IPS-18c (cell line): ENCODE results near the gene P4HA2.
"Not testable (repeated sequence)": the region's sequence is repeated elsewhere in the genome, so short reads cannot be mapped to it uniquely, and the experiment has no call there.

ENCODE experiments used
- H3K4me3 ChIP-seq: 2 replicates; pipeline ENCODE4 v1.7.0; 2013; ENCODE audit warnings: low read depth, mild to moderate bottlenecking, low read length, moderate library complexity; ENCODE audit not compliant: insufficient read depth
- H3K9me3 ChIP-seq: one replicate; pipeline ENCODE4 v1.6.1; 2013; ENCODE audit warnings: mild to moderate bottlenecking, low read length, moderate library complexity; ENCODE audit not compliant: control insufficient read depth, insufficient read depth

The P4HA2 gene

DNA sequence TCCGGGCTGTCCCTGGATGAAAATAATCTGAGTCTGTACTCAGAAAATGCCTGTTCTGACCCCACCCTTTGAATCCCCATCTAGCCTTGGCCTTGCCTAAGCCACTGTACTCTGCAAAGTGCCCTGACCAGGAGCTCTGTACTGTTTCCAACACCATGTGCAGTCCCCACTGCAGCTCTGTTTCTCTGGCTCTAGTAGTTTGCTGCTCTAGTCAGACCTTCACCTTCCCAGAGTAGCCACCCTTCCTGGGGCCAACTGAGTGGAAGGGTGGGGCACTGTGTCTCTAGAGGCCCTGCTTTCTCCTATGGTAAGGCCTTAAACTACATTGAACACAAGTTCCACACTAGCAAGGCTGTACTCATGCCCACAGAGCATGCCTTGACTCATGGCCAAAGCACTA is 31.9 kb downstream of the P4HA2 start:
- Histone ChIP-seq H3K4me3 (no peak overlapping the region), H3K9me3 (no peaks in the 10 kb centered on the region)

- H3K4me3 ChIP-seq = no peak overlapping the region
Observed at GRCh38 chr5:132193165-132193694, 34.4 kb downstream of the P4HA2 start.

GRCh38 chr5:132190161-132190817 is 37.4 kb downstream of the P4HA2 start:
- H3K9me3 ChIP-seq = no peaks in the 10 kb centered on the region
- H3K4me3 ChIP-seq = no peak overlapping the region

More at GRCh38 chr5:132193165-132193694, 34.4 kb downstream of the P4HA2 start:
- H3K9me3 ChIP-seq = no peaks in the 10 kb centered on the region

DNA sequence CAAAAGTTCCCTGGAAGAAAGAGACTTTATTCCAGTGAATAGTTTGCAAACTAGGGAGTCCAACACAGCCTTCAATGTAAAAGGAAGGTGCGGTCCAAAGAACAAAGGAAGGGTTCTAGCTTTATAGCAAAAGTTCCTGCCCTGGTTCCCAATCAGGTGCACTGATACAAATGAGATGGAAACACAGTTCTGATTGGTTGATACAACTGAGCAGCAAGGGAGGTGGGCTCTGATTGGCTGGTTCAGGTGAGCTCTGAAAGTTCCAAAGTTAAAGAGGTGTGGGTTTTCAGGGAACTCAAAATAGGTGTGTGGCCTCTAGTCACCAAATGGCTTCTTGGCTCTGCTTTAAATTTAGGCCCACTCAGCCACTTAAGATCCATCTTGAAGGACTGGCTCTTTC is 43.1 kb downstream of the P4HA2 start:
- H3K9me3 ChIP-seq = no peaks in the 10 kb centered on the region
- no peak overlapping the region for H3K4me3 ChIP-seq

DNA sequence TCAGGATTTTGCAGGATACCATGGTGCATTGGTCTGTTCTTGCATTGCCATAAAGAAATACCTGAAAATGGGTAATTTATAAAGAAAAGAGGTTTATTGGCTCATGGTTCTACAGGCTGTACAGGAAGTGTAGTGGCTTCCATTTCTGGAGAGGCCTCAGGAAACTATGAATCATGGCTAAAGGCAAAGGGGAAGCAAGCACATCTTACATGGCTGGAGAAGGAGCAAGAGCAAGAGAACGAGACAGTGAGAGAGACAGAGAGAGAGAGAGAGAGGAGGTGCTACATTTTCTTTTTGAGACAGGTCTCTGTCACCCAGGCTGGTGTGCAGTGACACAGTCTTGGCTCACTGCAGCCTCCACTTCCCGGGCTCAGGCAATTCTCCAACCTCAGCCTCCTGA is 43.9 kb downstream of the P4HA2 start:
- no peak overlapping the region for H3K4me3 ChIP-seq
- H3K9me3 ChIP-seq = no peaks in the 10 kb centered on the region

GRCh38 chr5:132182359-132183040 is 45.2 kb downstream of the P4HA2 start:
- no peak overlapping the region for H3K4me3 ChIP-seq
- no peaks in the 10 kb centered on the region for H3K9me3 ChIP-seq

DNA sequence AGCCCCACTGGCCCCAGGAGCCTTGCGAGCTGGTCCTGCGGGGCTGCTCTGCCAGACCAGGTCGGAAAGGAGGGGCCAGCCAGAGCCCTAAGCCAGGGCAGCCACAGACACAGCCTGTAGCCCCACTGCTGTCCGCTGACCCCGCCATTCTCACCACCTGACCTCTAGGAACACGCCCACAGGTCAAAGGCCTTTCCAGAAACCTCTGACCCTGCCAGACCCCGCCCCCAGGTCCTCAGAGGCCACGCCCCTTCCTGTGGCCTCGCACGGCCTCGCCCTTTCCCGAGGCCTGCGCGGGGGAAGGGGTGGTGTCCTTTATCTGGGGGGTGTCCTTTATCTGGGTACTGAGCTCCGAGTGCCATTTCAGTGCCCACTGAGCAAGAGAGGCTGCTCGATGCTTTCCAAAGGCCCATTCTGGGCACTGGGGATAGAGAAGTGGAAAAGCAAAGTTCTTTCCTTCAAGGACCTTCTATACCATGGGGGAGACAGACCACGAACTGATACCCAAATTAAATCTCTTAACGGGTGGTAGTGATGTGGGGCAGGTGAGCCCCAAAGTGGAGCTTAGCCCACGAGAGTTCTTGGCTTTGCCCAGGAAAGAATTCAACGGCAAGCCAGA is 46.5 kb downstream of the P4HA2 start:
- H3K4me3 ChIP-seq = no peak overlapping the region; the same call in 1 of the 2 replicates
- H3K9me3 ChIP-seq = no peaks in the 10 kb centered on the region

GRCh38 chr5:132180134-132180745 is 47.4 kb downstream of the P4HA2 start:
- H3K4me3 ChIP-seq = peak overlapping the region; percentile 2; the same call in 1 of the 2 replicates
- H3K9me3 ChIP-seq = no peaks in the 10 kb centered on the region

GRCh38 chr5:132179405-132179804 is 48.2 kb downstream of the P4HA2 start:
- no peaks in the 10 kb centered on the region for H3K9me3 ChIP-seq
- H3K4me3 ChIP-seq = no peak overlapping the region

DNA sequence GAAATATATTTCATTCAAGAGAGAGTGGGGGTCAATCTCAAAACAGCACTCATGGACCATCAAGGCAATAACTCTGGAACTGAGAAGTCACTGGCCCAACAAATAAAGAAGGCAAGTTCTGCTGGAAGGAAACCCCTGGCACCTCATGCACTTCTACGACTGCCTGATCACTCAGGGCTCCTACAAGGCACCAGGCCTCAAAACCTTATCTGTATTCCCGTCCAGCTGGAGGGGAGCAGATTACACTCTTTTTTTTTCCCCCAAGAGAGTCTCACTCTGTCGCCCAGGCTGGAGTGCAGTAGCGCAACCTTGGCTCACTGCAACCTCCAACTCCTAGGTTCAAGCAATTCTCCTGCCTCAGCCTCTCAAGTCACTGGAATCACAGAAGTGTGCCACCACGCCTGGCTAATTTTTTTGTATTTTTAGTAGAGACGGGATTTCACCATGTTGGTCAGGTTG is 49.9 kb downstream of the P4HA2 start:
- H3K9me3 ChIP-seq = no peaks in the 10 kb centered on the region
- H3K4me3 ChIP-seq = no peak overlapping the region

GRCh38 chr5:132176987-132177386 is 50.7 kb downstream of the P4HA2 start:
- Histone ChIP-seq H3K9me3 (no peaks in the 10 kb centered on the region), H3K4me3 (no peak overlapping the region)

DNA sequence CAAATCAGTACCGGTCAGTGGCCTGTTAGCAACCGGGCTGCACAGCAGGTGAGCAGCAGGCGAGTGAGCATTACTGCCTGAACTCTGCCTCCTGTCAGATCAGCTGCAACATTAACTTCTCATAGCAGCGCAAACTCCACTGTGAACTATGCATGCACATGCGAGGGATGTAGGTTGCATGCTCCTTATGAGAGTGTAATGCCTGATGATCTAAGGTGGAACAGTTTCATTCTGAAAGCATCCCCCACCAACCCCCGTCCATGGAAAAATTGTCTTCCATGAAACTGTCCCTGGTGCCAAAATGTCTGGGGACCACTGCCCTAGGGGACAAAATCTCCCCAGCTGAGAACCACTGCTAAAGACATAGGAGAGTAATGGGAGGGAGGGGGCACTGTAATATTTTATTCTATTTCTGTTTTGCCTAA is 51.1 kb downstream of the P4HA2 start:
- H3K9me3 ChIP-seq = no peaks in the 10 kb centered on the region
- H3K4me3 ChIP-seq = no peak overlapping the region

GRCh38 chr5:132162945-132163344 is 64.7 kb downstream of the P4HA2 start:
- Histone ChIP-seq H3K9me3 (no peaks in the 10 kb centered on the region), H3K4me3 (no peak overlapping the region)

- H3K4me3 ChIP-seq, H3K9me3 ChIP-seq: not testable (repeated sequence)
Observed at GRCh38 chr5:132161574-132162326, 65.9 kb downstream of the P4HA2 start.

- no peak overlapping the region for H3K4me3 ChIP-seq
- no peaks in the 10 kb centered on the region for H3K9me3 ChIP-seq
Observed at GRCh38 chr5:132156413-132156812, 71.2 kb downstream of the P4HA2 start.

GRCh38 chr5:132150565-132150964 is 77.1 kb downstream of the P4HA2 start:
- Histone ChIP-seq H3K4me3 (no peak overlapping the region), H3K9me3 (no peaks in the 10 kb centered on the region)

DNA sequence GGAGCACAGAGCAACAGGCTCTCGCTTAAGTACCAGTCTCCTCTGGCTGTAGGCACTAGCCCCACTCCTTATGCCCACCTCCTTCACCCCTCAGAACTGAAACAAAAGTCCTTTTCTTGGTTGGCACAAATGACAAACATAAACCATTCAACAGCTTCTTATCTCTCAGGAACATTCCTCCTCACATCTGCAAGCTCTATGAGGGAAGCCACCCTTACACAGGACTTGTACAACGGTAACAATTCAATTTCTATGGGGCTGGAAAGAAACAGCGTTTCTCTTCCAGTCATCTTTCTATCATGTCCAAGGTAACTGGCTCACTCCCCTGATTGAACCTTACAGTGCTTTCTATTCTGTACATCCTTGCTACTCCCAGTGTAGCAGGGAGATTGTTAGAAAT is 80.0 kb downstream of the P4HA2 start:
- no peaks in the 10 kb centered on the region for H3K9me3 ChIP-seq
- no peak overlapping the region for H3K4me3 ChIP-seq
